HG02759 (cell line): ENCODE data around the gene CTNNA3.

Experiments used
- ATAC-seq: cut with Tn5 transposase; IDR thresholded peaks from one replicate; pipeline ENCODE4 v1.9.1; 2021; ENCODE audit warnings: mild to moderate bottlenecking, moderate library complexity; ENCODE audit not compliant: unreplicated experiment

The CTNNA3 gene

DNA sequence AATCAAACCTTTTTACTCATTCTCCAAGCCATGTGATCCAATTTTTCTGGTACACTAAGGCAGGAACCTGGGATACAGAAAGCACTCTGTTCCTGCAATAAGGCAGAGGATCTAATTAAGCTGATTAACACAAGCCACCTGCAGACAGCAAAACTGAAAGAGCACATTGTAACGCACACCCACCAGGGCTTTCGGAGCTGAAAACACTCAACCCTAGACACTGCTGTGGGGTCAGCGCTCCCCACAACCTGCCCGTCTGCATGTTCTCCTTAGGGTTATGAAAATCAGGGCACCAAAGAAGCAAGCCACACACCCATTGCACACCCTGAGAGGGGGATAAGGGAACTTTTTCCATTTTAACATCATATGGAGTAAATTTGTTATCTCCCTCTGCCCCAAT, 1792.4 kb downstream of the CTNNA3 start:
- no peak for ATAC-seq

DNA sequence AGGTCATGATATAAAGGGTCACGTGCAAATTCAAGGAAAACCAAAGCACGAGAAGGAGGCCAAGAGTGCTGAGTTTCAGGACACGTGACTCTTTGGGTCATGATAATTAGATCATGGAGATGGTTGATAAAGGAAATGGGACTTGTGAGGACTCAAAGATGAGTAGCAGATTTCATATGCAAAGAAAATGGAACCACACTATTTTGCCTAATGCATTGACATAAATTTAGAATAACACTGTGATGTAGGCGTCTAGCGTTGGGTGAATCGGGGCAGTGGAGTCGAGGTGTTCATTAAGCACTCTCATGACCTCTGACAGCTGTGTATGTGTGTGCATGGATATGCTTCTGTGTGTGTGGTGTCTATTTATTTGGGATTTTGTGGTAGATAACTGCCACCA, 1795.7 kb downstream of the CTNNA3 start:
- ATAC-seq: no peak

DNA sequence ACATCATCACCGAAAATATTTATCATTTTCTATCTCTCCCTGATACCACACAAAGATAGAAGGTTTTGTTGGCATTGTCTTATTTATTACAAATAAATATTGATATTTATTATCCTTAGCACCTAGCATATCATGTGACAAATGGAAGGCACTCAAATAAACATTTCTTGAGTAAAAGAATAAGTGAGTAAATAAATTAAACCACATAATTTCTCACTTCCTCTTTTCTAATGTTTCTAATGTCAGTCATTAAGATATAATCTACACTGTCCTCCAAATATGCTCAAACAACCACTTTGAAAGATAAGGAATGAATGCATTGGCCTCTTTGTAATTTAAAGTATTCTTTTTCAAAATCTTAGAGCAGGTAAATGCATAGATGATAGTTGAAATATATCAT, 1797.9 kb downstream of the CTNNA3 start:
- ATAC-seq: no peak

DNA sequence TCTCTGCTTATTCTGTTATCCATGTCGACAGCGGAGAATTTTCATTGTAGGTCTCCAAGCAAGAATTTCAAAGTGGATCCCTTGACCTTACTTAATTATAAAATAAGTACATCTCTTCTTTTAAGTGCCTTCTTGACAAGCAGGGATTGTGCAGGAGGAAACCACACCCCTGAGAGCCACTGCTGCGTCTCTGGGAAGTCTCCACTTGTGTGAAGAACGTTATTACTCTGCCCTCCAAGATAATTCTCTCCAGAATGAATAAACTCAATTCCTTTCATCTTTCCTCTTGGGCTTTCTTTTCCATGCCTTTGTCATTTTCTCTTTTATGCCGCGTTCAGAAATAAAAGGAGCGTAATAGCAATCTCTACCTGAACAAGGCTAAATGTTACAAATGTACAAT, 1801.0 kb downstream of the CTNNA3 start:
- ATAC-seq: no peak

DNA sequence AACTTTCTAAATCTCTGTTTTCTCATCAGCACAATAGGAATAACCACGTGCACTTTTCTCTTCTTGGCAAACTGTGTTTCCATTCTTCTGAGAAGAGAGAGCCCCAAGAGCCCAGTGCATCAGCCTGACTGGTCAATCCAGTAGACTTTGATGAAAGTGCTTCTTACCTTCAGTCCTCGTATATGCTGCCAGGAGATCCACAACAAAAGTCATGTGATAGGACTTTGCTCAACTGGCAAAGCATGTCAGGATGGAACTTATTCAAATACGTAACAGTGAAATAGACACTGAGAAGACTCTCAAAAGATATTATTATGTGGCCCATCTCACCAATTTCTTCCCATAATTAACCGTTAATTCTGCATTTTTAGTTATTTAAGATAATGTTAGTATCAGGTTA, 1801.6 kb downstream of the CTNNA3 start:
- ATAC-seq: no peak

DNA sequence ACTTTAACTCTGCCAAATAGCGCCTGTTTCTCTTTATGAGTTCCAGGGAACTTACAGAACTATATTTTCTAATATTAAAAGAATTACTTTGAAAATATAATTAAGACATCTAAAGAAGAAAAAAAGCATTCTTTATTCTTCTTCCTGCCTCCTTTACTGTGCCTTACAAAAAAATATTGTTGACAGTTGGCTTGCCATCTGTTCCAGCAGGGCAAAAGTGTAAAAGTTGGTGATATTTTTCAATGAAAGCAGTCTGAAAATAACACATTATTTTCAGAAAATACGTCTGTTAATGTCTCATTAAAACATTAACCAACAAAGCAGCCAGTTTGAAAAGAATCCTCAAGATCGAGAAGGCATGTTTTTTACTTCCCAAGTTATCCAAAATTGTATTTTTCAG, 1802.3 kb downstream of the CTNNA3 start:
- ATAC-seq: no peak

DNA sequence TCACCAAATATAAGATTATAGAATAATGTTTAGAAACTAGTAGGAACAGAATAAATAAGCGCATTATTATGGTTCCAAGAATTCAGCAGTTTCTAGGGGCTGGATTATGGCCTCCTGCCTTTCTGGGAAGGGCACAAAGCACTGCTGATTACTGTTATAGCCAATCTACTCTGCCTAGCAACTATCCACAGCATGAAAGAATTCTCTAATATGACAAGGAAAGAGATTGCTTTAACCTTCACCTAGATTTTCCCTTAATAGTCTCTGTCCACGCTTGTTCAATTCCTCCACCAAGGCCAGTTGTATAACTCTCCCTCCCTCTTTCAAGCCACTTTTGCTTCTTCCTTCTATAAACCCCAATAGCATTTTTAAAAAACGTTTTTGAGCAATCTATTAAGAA, 1803.7 kb downstream of the CTNNA3 start:
- ATAC-seq: no peak

DNA sequence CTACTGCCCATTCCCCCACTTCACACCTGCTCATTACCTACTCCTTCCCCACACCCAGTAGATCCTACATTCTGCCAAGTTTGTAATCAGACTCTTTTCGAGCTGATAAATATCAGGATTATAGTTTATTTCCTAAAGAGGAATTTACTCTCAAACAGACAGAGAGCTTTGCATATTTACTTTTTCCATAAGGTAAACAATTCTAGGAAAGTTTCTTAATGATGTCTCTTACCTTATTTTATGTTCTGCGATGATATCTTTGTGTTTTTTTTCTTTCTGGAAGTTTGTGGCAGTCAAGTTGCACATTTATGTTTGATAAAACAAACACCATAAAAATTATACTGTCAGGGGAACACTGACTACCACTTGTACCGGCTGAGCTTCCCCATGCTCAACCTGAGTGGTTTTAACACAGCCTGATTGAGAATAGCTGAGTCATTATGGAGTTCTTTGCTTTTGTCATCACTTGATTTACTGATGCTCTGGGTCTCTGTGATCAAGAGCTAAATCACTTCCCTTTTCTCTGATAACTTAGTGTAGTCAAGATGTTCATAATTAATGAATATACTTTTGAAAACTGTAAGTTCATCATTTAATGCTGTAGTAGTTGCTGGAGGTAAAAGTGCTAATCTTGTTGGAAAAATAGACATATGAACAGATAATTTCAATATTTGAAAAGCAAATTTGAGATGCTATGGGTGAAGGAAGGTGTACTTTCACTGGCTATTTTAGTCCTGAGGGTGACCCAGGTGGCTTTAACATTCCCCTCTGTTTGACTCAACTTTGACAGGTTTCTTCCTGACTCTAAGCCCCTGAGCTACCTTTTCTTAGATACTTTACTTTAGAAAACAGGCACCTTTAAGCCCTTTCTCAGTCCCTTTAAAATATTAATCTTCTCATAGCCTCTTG, 1804.7 kb downstream of the CTNNA3 start:
- ATAC-seq: peak; percentile 88

DNA sequence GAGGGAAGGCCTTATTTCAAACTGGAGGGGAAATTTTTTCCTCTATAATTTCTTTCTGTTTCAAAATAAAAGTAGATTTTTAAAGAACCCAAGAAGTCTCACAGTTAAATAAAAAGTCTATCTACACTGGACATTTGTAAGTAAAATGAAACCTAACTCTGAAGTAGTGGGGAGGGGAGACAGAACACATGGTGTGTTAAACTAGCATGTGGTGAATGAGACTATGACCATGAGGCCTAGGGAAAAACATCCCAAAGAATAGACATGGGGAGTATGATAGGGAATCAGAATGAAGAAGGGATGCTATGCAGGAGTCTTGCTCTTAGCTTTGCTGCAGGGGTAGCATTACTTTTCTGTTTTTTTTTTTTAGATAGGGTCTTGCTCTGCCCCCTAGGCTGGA, 1831.5 kb downstream of the CTNNA3 start:
- ATAC-seq: no peak

DNA sequence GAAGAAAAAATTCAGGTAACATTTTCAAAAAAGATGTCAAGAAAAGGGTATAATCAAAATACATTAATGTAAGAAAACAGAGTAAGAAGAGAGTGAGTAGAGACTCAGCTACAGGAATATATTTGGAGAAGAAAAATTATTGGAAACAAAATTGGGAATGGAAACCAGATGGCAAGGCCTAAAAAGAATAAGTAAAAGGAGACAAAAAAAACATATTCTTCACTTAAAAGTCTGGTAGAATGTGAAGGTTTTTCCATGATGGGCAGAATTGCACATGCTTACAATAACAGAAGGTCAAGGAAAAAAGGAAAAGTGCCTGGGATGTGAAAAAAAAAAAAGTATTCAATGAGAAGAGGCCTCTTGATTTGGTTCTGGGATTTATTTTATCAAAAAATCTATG, 1832.0 kb downstream of the CTNNA3 start:
- no peak for ATAC-seq
